HG03060 (cell line): Measurements from ENCODE around the gene ANTKMT.

Experiments used
- ATAC-seq: cut with Tn5 transposase; IDR thresholded peaks from one replicate; pipeline ENCODE4 v1.9.1; 2021; ENCODE audit warnings: low read depth, moderate number of reproducible peaks; ENCODE audit not compliant: unreplicated experiment

Gene ANTKMT

GRCh38 chr16:695355-696089, 25.4 kb upstream of the ANTKMT start:
- no peak for ATAC-seq

DNA sequence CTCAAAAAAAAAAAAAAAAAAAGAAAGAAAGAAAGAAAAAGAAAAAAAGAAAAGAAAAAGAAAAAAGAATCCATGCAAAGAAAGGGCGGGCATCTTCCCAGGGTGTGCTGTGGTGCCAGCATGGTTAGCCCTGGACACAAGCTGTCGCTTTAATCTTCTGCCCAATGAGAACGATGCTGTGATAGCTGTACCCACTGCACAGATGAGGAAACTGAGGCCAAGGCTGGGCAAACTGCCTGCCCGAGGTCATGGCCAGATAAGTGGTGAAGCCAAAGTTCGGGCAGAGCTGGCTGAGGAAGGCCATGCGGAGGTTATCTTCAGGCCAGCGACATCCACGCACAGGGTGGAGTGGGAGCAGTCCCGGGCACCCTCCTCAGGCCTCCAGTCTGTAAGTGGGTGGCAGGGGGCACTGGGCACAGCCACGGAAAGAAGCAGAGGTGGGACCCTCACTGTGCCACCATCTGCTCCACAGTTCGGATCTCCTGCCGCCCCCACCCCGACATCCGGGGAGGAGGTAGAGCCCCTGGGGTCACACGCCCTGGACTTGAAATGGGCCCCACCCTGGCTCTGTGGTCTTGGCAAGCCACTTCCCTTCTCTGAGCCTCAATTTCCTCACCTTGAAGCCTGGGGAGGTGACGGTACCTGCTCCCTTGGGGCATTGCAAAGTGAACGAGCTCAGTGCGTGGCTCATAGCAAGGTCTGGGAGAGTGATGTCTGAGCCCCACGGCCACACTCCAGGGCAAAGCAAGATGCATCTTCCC, 21.9 kb upstream of the ANTKMT start:
- ATAC-seq: no peak

- no peak for ATAC-seq
Measured at GRCh38 chr16:700684-701584, 20.0 kb upstream of the ANTKMT start.

GRCh38 chr16:702341-702740, 18.6 kb upstream of the ANTKMT start:
- ATAC-seq: no peak

DNA sequence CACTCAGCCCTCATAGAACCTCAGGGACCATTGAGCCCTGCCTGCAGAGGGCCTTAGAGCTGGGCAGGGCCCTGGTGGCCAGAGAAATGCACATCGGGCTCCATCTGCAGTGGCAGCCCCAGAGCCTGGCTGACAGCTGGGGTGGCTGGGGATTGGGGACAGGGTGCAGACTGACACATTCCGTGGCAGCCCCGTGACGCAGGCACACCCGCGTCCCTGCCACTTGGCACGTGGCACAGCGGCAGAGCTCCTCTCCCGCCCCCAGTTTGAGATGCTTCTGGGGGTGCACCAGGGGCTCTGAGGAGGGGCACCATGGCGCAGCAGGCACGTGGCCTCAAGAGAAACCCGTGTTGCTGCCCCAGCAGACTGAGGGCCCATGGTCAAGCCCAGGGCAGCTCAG, 17.5 kb upstream of the ANTKMT start:
- no peak for ATAC-seq

DNA sequence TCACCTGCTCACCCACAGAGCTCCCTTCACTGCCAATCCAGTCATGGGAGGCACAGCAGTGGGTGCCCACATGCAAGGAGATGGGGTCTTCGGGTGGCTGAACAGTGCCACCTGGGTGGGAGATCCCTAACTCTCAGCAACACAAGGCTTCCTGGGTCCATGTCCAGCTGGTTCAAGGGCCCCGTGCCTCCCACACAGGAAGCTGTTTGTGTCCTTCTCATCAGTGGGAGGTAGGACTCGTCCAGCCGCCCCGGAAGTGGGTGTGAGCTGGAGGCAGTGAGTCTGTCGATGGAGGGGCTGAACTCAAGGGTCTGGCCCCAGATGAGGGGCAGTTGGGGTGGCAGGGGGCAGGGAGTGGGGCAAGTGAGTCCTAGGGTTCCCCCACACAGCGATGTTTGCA, 16.9 kb upstream of the ANTKMT start:
- ATAC-seq: no peak

- no peak for ATAC-seq
Measured at GRCh38 chr16:704552-705380, 16.2 kb upstream of the ANTKMT start.

- ATAC-seq: no peak
Measured at GRCh38 chr16:705431-706188, 15.3 kb upstream of the ANTKMT start, which contains the start of gene FBXL16. TSS of gene FBXL16 (minus strand) at chr16:705801. CDS start at chr16:697405, 8,396 bp downstream.

GRCh38 chr16:706189-707061, 14.5 kb upstream of the ANTKMT start:
- ATAC-seq: no peak

DNA sequence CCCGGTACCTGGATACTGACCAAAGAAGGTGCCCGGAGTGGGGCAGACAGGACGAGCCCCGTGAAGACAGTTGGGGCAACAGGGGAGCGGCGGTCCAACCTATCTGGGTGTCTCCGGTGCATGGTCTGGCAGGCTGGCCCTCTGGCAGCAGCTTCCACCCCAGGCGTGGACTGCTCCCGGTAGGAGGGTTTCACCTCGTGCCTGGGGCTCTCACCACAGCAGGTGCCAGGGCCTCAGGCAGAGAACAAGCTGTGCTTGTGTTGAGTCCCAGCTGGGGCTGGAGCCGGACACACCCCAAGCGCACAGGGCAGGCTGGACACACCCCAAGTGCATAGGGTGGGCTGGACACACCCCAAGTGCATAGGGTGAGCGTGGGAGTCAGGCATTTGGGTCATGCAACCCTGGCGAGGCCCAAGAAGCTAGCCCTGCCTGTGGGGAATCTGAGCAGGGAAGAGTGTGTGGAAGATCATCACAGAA, 13.8 kb upstream of the ANTKMT start:
- no peak for ATAC-seq

DNA sequence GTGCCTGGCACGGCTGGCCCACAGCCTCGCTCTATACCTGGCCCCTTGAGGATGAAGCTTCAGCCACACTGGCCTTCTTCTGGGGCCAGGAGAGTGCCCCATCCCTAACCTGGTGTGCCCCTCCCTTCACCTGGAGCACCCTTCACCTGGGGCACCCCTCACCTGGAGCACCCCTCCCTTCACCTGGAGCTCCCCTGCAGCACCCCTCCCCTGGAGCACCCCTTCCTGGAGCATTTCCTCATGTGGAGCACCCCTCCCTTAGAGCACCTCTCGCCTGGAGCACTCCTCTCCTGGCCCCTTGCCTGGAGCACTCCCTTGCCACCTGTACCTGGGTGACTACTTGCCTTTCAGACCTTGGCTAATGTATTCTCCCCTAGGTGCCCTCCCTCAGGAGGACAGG, 12.9 kb upstream of the ANTKMT start:
- no peak for ATAC-seq

- ATAC-seq: no peak
Measured at GRCh38 chr16:708959-709358, 12.0 kb upstream of the ANTKMT start.

GRCh38 chr16:709566-710499, 11.1 kb upstream of the ANTKMT start:
- ATAC-seq: no peak

GRCh38 chr16:710500-711075, 10.4 kb upstream of the ANTKMT start:
- no peak for ATAC-seq

DNA sequence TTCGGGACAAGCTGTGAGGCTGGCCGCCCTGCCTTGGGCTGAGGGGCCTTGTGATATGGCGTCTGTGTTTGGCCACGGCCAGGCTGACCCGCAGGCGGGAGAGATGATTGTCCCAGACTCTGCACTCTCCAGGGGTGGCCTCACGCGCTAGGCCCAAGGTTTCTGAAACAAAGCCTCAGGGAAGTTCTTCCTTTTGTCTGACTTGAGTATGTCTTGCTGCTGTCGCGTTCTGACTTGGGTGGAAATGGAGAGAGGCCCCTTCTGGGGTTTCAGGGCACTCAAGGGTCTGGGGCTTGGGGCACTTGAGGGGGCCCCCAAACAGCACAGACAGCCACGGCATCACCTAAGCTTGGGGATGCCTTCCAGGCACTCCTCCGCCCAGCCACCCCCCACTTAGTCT, 9.9 kb upstream of the ANTKMT start:
- ATAC-seq: no peak

DNA sequence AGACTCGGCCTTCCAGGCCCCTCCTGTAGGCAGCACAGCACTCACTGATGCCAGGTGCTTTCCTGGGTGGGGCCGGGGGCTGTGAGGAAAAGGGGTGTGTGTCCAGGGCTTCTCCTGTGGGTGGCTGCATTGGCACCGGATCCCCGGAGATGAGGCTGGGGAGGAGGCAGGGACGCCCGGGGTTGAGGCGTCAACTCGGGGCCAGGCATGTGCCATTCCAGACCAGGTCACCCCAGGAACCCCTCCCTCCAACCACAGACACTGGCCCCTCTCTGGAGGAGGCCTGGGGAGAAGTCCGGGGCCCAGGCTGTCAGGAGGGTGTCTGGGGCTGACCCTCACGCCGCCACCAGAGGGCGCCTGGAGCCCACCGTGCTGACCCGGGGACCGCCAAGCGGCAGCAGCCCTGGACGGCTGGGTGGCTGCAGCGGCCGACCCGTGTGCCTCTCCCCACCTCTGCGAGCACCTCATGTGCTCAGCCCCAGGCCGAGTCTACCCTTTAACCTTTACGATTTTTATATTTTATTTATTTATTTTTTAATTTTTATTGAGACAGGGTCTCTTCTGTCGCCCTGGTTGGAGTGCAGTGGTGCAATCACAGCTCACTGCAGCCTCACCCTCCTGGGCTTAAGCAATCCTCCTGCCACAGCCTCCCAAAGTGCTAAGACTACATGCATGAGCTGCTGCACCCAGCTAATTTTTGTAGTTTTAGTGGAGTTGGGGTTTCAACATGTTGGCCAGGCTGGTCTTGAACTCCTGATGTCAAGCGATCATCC, 9.2 kb upstream of the ANTKMT start:
- no peak for ATAC-seq
